ENCODE data around the gene MAD1L1.
A peak's percentile ranks its signal among the peaks of the same experiment; 100 is the strongest.

Gene MAD1L1

DNA sequence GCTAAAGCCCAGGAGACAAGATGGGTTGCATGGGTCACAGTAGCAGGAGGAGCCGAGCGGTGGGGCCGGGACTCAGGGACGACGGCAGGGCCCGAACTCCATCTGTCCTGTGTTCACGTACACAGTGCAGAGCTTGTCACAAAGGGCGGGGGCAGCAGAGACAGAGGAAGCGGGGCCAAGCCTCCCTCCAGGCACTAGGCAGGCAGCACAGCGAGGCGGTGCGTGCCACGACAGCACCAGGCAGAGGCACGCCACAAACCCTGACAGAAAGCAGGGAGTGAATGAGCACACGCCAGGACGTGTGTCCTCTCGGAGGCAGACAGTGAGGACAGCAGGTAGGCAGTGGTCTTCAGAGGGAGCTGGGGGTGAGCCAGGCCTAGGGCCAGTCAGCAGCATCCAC, 177.8 kb downstream of the MAD1L1 start:
- no peak for DNase-seq

DNA sequence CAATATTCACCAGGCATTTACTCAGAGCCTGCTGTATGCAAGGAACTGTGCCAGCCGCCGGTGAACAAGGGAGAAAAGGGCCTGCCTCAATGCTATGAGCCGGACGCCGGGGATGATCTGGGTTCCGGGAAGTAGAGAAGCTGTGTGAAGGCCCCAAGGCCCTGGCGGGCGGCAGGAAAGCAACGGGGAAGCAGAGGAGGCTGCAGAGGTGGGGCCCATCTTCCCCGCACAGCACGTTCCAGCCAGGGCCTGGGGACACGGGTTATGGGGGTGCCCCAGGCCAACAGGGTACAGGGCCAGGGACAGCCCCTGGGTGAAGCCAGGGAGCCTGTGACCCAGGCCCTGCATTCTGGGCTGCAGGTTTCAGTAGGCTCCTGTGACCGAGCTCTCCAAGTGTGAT, 179.3 kb downstream of the MAD1L1 start:
- DNase-seq, result no peak

- no peak for DNase-seq
Measured at GRCh38 chr7:2052657-2053048, 180.1 kb downstream of the MAD1L1 start.

GRCh38 chr7:2051707-2052656, 180.8 kb downstream of the MAD1L1 start:
- DNase-seq, result no peak

DNA sequence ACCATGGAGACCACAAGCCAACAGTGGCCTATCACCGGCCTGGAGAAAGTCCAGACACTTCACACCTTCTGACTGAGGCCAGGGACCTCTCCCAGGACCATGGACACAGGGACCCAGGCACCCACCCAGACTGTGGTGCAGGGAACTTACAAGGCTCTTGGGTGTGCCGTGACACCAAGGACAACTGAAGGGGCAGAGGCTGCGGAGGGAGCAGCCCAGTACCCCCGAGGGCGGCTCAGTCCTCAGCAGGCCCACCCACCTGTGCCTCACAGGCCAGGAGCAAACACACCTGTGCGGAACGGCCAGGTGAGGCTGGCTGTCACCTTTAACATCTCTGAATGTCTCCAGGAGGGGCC, 182.3 kb downstream of the MAD1L1 start:
- no peak for DNase-seq

GRCh38 chr7:2049782-2050510, 182.8 kb downstream of the MAD1L1 start:
- no peak for DNase-seq

DNA sequence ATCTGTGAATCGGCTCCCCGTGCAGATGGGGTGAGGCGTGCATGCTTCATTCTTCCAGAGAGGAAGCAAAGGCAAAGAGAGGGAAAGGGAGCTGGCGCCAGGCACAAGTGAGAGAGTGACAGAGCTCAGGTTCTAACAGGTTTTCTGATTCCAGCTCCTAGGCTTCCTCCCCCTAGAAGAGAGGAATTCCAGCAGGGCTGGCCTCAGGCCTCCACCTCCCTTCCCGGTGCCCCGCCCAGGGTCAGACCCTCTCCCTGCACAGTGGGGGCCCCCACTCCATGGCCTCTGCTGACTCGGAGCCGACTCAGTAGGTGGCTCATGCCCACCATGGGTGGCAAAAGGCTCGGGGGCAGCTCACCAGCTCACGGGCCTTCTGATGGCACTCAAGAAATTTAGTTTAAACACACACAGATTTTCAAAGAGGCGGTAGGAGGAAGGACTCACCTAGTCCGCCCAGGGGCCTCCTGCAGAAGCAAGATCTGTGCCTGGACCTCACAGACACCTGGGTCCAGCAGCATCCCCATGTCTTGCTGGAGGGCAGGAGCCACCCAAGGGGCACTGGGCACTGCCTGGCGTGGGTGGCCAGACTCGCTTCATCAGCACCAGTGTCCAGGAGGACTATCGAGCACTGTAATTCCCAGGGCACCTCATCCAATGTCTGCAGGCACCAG, 183.5 kb downstream of the MAD1L1 start:
- DNase-seq, result no peak

DNA sequence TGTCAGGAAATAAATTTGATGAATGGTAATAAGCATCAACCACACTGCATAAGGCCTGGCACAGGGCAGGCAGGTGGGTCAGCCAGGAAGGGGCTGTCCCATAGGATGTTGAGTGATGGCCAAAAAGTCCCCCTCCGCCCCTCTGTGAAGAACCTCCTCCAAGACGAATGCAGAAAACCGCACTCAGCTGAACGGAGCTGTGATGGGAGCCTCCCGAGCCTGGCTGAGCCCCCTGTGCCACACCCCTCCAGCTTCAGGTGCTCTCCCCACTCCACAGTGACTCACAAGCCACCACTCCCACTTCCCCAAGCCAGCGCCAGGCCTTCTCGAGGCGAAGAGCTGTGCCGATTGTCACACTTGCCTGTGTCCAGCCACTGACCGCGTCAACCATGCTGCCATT, 184.2 kb downstream of the MAD1L1 start:
- no peak for DNase-seq

DNA sequence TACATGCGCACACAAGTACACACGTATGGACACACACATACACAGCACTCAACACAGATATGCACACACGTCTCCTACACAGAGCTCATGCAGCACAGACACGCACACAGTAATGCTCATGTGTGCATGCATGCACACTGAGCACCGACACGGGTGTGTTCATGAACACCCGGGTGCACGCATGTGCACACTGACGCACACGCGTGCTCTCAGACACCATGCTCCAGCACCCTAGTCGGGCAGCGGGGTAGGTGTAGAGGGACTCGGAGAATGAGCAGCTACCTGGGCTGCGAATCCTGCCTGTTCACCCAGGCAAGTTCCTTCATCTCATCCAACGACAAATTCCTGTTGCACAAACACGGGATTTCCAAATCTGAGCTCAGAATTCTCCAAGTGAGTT, 184.7 kb downstream of the MAD1L1 start:
- DNase-seq, result no peak

GRCh38 chr7:2046581-2047565, 185.9 kb downstream of the MAD1L1 start:
- DNase-seq, result no peak

DNA sequence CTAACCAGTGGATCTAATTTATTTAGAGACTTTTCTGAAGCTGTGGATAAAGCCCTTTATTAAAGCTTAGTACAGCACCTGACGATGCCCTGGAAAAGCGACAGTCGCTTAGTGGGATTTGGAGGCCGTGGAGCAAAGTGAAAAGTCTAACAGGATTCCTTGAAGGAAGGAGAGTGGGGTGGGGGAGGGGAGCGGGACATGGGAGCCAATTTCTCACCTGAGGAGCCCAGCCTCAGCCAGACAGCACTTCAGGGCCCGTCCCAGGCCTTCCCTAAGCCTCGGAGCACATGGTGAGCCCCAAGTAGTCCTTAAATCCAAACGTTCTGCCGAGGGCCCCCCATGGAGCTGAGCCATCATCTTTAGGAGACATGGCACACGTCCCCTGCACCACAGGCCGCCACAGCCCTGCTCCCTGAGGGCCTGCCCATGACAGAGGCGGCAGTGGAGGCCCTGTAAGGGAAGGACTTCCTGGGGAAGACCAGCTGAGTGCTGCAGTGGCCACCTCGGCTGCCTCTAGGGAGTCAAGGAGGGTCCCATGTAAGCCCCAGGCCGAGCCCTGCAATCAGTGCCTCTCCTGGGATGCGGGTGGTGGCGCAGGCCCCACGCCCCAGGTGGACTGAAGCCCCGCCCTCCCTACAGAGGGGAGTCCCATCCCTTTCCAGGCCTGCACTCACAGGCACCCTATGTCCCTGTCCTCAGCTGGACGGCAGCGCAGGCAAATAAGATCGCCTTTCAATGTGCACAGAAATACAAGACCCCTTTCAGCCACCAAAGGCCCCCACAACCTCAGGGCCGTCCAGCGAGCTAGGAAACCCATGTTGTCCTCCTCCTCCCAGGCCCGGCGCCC, 187.0 kb downstream of the MAD1L1 start:
- DNase-seq, result no peak

DNA sequence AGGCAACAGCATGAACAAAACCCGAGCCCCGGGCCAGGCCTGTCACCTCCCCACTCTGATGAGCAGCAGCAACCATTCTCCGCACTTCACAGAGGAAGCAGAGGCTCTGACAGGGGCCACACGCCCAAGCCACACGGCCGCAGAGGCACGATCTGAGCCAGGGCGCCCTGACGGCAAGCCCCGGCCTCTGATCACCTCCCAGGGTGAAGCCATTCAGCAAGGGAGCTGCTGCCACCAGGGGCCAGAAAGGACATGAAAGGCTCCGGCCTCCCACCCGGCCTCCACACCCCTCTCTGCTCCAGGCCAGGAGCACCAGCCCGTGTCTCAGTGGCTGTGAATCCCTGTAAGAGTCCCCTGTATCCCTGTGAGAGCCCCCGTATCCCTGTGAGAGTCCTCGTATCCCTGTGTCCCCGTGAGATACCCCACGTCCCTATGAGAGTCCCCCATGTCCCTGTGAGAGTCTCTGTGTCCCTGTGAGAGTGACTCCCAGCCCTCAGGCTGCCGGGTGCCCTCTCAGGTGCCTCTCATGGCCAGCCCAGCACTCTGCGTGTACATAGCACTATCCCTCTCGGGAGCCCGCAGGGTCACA, 187.8 kb downstream of the MAD1L1 start:
- DNase-seq, result no peak

DNA sequence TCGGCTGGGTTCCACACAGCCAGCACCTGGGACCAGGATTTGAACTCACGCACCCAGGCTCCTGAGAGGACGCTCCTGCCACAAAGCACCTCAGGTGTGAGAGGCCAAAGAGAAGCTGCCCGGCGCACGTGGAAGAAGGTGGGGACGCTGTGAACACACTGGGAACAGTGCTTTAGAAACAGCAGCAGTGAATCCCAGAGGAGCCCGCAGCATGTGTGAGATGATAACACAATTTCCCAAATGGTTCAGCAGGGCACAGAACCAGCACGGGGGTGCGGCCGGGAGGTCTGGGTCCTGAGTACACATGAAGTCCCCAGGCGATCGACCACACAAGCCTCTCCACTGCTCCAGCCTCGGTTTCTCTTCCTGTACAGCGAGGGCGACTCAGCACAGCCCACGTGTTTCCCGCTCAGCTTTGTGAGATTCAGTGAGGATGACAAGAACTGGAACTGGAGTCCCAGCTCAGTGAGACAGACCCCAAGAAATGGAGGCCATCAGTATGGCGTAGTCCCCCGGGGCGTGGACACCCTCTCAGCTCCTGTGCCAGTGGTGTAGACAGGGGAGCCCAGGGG, 188.3 kb downstream of the MAD1L1 start:
- no peak for DNase-seq

- no peak for DNase-seq
Measured at GRCh38 chr7:2043316-2044039, 189.3 kb downstream of the MAD1L1 start.

DNA sequence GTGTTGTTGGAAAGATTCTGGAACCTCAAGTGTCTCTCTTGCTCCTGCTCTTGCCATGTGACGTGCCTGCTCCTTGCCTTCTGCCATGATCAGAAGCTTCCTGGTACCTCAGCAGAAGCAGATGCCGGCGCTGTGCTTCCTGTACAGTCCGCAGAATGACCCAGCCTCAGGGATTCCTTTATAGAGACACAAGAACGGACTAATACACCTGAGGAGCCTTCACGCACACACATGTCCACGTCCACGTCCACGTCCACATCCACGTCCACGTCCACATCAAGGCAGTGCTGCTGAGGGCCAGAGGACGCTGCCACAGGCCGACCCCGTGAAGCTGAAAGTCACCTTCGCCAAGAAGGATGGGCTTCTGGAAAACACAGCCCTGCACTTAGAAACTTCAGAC, 190.1 kb downstream of the MAD1L1 start:
- DNase-seq, result no peak

DNA sequence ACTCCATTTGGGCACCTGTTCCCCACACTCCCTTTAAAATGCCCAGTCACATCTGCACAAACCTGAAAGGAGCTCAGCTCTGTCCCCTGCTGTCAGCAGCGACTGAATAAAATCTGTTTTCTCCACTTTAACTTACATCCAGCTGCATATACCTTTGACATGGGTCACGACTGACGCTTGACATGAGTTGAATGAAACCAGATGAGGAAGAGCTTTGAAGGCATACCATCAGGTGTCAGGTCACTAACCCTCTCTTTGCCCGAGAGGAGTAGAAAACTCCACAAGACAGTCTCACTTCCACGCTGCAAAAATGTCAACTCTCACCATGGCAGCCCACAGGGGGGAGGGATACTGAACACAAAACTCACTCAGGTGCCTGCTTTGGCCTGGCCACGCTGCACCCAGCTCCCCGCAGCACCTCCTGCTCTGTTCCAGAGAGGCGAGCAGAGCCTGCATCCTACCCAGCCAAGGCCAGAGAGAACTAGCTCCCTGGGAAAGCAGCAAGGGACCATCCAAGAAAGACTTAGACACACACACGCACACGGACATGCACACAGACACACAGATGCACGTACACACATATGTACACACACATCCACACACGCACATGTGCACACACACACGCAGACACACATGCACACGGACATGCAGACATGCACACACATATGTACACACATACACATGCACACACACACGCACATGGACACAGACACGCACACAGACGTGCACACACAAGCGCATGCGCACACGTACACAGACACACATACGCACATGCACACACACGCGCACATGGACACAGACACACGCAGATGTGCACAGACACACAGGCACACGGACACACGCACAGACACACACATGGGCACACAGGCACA, 191.0 kb downstream of the MAD1L1 start:
- DNase-seq, result no peak

DNA sequence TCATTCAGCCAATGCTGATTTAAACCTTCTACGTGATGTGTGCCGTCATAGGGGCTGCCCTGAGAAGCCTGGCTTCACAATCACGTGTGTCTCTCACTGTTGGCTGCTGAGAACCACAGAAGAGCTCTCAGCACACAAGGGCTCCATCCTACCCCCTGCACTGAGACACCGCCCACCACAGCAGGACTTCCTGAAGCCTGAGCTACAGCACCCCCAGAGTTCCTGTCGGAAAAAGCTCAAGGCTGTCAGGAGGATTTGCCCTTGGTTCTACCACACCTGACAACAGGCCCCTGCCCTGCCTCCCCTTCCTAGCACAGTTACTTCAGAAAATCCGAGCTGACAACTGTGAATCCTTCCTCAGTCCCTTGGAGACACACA, 191.9 kb downstream of the MAD1L1 start:
- peak in 4 of 6 experiments; percentile 12 to 43 (median 22) for DNase-seq

GRCh38 chr7:2040201-2040892, 192.4 kb downstream of the MAD1L1 start:
- no peak for DNase-seq
